Measurements from ENCODE around the gene PLA2G4C. TPM values are rescaled to one million over a fixed set of nuclear protein-coding genes. Genes with fewer than 3 reads are reported as not detected.

The PLA2G4C gene
- total RNA-seq, 1 donor from 2014 or later, result 98.8 TPM

DNA sequence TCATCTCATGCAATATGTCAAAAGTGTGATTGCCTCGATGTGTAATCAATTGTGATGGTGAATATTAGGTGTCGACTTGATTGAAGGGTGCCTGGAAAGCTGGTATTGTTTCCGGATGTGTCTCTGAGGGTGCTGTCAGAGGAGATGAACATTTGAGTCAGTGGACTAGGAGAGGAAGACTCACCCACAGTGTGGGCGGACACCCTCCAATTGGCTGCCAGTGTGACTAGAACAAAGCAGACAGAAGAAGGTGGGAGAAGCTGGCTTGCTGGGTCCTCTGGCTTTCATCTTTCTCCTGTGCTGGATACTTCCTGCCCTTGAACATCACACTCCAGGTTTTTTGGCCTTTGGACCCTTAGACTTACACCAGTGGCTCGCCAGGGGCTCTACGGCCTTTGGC, 51.3 kb downstream of the PLA2G4C start:
- no peak for DNase-seq (ENCODE audit: low read depth in 2 of 2)

DNA sequence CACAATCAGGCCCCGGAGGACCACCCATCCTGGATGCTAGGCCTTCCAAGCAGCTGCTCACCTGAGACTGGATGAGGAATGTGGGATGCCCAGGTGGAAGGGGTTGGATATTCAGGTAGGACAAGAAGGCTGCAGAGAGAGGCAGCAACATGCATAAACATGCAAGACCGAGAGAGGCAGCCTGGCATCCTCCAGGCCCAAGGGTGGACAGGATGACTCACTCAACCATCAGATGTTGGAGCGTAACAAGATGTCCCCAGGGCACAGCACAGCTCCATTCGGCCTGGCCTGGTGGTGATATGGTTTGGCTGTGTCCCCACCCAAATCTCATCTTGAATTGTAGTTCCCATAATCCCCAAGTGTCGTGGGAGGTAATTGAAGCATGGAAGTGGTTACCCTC, 56.8 kb downstream of the PLA2G4C start:
- no peak for DNase-seq (ENCODE audit: low read depth in 2 of 2)

DNA sequence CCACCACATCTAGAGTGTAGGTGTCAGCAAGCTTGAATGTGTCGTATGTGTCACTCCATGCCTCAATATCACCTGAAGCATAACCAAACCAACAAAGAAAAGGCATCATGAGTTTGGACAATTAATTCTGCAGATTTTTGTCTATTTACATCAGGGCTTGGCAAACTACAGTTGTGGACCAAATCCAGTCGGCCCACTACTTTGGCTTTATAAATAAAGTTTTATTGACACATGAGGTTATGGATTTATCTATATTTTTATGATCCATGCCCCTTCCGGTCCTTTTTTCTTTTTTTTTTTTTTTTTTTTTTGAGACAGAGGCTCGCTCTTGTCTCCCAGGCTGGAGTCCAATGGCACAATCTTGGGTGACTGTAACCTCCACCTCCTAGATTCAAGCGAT, 57.5 kb downstream of the PLA2G4C start:
- no peak for DNase-seq (ENCODE audit: low read depth in 2 of 2)

DNA sequence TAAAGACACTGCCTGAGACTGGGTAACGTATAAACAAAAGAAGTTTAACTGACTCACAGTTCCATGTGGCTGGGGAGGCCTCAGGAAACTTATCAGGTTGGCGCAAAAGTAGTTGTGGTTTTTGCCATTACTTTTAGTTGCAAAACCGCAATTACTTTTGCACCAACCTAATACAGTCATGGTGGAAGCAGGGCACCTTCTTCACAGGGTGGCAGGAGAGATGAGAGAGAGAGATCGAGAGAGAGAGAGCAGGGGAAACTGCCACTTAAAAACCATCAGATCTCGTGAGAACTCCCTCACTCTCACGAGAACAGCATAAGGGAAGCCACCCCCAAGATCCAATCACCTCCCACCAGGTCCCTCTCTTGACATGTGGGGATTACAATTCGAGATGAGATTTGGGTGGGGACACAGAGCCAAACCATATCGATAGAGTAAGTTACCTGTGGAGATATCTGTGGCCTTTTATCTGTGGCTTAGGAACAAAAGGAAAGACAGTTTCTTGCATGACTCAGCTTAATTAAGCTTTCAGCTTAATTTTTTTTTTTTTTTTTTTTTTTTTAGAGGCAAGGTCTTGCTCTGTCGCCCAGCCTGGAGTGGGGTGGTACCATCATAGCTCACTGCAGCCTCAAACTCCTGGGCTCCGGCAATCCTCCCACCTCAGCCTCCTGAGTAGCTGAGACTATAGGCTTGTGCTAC, 59.1 kb downstream of the PLA2G4C start:
- DNase-seq (ENCODE audit: low read depth in 2 of 2), result no peak

DNA sequence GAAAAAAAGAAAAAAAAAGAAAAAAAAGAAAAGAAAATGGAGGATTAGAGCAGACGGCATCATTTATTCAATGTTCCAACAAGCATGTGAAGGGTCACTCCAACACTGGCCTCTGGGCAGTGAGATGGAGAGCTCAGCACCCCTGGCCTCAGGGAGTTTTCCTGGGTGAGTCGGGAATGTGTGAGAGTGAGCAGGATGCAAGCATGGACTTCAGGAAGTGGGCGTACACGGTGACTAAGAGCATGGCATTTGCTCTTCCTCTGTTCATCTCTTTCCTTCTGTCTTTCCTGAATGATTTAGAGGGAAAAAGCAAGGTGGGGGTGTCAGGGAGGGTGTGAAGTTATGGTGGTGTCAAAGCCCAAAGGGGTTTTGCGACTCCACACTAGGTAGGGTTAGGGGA, 66.1 kb downstream of the PLA2G4C start:
- peak in 1 of 2 donors; percentile 6 for DNase-seq (ENCODE audit: low read depth in 2 of 2)

DNA sequence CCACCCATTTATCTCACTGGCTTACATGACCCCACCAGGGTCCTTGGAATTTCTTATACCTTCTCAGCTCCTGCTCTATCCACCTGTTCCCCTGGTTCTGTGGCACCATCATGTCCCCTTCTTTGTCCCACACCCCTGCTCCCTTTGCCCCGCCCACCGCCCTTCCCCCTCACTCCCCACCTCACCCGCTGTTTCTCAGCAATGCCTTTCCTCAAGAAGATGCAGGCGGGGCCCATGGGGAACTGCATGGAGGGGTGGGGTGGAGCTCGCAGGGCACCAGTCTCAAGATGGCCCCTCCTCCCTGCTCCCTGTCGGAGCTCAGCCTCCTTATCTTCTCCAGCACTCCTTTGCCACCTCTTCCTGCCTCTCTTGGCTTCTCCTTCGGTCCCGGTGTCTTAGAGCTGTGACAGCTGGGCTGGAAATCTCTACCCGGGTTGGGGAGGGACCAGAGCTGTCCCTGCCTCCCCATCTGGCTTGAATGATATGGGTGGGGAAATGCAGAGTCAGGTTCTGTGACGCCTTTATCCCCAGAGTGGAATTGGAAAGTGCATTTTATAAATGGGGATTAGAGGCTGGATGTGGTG, 66.8 kb downstream of the PLA2G4C start, which contains the start of gene CABP5:
TSS of gene CABP5 (minus strand) at position 405 of the 584 bp plus-strand sequence. CDS start at position 248, 157 bp downstream.
- DNase-seq (ENCODE audit: low read depth in 2 of 2), result no peak

DNA sequence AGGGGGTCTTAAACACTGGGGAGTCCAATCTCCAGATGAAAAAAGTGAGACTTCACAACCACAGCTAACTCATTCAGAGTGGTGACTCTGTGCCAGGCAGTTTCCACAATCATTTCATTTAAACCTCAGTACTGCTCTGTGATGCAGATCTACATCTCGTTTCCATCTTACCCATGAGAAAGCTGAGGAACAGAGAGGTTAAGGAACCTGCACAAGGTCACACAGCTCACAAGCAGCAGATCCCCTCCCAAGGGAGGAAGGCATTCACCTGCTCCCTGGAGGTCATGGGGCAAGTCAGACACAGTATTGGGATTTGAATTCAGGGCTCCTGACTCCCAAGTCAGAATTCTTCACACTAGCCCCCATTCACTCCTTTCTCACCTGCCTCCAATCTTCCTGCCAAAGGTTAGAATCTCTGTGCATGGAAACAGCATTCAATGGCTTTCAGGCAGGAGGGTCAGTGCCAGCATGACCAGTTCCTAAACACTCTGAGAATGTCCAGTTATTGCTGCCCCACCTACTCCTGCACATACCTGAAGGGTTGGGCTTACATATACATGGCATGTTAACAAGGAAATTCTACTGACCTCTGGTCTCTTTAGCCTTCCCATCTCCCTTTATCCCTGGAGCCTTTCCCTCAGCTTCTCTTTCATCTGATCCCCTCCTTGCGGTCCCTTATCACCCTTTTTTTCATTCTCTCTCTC, 68.6 kb downstream of the PLA2G4C start:
- no peak for DNase-seq (ENCODE audit: low read depth in 2 of 2)

DNA sequence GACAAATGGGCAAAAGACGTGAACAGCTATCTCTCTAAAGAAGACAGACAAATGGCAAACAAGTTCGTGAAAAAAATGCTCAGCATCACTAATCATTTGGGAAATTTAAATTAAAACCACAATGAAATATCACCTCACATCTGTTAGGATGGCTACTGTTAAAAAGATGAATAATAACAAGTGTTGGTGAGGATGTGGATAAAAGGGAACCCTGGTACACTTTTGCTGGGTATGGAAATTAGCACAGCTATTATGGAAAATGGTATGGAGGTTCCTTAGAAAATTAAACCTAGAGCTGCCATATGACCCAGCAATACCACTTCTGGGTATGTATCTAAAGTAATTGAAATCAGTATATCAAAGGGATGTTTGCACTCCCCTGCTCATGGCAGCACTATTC, 73.9 kb downstream of the PLA2G4C start:
- no peak for DNase-seq (ENCODE audit: low read depth in 2 of 2)

DNA sequence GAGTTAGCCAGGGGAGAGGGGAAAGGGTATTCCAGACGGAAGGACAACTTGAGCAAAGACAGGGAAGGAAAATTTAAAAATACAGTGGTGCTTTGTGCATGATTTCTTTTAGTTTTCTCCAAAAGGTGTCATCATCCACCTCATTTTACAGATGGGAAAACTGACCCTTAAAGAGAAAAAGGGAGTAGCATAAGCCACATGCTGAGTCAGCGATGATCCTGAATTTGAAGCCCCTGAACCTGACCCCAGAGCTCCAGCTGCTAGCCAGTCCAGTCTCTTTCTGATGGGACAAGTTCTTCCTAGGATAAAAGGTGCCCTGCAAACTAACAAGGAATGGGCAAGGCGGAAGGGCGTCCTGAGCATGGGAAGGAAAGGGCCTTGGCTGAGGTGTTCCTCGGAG, 77.0 kb downstream of the PLA2G4C start:
- no peak for DNase-seq (ENCODE audit: low read depth in 2 of 2)

DNA sequence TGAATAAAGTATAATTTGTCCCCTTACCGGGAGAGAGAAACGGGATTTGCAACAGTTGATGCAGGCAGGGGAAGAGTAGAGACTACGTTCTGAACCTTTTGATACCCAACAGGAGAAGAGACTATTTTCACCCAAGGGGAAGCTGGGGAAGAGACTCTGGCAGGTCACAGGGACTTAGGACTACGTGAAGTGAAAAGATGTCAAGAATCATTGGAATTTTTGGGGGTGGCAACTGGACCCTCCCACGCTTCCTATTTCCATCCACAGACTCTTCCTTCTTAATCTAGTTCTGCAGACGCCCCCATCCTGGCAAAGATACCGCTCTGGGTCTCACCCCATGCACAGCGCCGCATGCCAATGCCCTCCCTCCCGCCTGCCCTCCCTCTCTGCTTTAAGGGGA, 80.5 kb downstream of the PLA2G4C start:
- no peak for DNase-seq (ENCODE audit: low read depth in 2 of 2)

DNA sequence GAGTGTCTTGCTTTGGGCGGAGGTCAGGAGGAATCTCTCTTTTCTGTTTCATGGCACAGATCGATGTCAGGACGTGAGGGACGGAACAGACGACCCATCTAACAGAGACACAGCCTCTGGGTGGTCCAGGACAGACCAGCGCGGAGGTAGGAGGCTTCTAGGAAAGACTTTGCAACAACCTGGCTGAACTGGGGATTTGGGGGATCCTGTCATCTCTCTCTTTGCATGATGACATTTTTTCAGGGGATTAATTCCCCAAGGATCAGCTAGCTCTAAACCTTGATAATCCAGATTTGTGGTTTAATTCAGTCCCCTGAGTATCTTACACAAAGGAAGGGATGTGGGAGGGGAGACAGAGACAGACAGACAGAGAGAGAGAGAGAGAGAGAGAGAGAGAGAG, 81.2 kb downstream of the PLA2G4C start:
- DNase-seq (ENCODE audit: low read depth in 2 of 2), result no peak

DNA sequence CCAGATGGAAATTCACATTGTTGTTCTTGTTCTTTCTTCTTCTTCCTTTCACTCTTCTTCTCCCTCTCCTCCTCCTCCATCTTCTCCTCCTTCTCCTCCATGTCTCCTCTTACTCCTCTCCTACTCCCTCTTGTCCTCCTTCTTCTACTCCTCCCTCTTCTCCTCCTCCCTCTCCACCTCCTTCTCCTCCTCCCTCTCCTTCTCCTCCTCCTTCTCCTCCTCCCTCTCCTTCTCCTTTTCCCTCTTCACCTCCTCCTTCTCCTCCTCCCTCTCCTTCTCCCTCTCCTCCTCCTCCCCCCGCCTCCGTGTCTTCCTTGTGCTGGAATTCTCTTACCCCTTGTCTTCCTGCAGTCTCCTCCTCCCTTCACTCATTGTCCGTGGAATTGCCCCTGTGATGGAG, 85.1 kb downstream of the PLA2G4C start:
- no peak for DNase-seq (ENCODE audit: low read depth in 2 of 2)

DNA sequence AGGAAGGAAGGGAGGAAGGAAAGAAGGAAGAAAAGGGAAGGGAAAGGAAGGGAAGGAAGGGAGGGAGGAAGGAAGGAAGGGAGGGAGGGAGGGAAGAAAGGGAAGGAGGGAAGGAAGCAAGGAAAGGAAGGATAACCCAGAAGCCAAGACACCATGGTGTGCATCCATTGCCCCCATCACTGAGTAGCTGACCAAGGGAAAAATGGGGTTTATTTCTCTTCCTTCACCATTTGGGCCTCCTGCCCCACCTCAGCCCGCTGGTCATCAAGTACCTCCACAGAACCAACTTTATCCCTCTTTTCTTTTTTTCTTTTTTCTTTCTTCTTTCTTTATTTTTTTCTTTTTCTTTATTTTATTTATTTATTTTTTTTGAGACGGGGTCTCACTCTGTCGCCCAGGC, 87.1 kb downstream of the PLA2G4C start:
- DNase-seq (ENCODE audit: low read depth in 2 of 2), result no peak

DNA sequence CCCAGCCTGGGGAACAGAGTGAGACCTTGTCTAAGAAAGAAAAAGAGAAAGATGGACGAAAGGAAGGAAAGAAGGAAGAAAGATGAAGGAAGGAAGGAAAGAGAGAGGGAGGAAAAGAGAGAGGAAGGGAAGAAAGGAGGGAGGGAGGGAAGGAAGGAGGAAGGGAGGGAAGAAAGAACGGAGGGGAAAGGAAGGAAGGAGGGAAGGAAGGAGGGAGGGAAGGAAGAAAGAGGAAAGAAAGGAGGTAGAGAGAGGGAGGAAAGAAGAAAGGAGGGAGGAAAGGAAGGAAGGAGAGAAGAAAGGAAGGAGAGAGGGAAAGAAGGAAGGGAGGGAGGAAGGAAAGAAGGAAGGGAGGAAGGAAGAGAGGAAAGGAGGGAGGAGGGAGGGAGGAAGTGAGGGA, 87.6 kb downstream of the PLA2G4C start:
- DNase-seq (ENCODE audit: low read depth in 2 of 2), result no peak

DNA sequence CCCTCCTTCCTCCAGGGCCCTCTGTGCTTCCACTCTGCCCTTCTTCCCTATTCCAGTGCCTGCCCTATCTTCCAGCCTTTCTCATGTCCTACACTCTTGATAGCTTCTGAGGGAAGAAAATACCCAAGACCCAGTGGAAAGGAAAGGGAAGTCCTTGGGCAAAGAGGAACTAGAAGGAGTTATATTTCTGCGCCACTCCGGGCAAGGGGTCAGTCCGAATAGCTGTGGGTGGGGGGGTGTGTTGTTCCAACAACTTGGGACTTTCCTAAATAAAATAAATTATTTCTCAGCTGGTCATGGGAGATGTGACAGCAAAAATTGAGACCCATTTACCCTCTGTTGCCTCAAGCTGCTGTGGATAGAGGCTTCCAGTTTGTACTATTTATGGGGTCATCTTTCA, 89.9 kb downstream of the PLA2G4C start:
- no peak for DNase-seq (ENCODE audit: low read depth in 2 of 2)

DNA sequence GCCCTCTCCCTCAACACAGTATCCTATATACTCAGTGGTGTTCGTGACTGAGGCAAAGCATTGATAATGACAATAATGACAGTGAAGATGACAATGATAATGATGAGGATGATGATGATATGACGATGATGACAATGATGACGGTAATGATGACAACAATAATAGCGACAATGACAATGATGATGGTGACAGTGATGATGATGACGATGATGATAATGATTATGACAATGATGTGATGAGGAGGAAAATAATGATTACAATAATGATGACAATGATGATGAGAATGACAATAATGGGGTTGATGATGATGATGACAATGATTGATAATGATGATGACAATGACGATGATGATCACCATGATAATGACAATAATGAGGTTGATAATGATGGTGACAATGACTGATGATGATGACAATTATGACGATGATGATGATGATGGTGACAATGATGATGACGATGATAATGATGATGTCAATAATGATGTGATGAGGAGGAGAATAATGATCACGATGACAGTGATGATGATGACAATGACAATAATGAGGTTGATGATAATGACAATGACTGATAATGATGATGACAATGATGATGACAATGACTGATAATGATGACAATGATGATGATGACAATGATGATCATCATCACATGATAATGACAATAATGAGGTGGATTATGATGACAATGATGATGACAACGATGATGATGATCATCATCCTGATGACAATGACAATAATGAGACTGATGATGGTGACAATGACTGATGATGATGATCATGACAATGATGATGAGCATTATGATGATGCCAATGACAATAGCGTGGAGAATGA, 99.5 kb downstream of the PLA2G4C start:
- DNase-seq (ENCODE audit: low read depth in 2 of 2), result no peak

DNA sequence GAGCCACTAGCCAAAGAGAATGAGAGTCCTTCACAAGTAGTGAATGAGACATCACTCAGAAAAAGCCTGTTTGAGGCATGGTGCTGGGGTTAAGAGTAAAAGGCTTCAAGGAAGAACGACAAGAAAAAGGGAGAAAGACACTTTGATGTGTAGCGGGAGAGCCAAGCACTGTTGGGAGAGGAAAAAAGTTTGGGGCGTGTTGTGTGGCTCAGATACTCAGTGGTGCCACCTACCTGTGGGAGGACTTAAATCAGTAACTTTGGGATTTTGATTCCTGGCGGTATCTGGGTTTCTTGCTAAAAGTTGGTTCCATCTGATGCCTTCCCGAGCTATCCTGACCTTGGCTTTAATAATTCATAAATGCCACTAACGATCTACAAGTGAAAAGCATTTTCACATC, 103.9 kb downstream of the PLA2G4C start:
- DNase-seq (ENCODE audit: low read depth in 2 of 2), result peak in 1 of 2 donors; percentile 2

DNA sequence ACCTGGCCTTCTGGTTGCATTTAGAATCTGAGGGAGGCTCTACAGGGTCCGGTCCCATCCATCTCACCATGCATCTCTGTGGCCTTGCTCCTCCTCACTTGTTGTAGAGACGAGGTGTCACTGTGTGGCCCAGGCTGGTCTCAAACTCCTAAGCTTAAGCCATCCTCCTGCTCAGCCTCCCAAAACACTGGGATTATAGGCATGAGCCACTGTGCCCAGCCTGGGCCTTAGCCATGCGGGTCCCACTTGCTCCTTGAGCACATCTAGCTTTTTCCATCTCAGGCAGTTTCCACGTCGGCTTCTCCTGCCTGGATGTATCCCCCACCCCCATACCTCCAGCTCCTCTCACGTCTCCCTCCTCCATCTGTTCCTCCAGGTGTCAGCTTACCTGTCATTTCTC, 106.4 kb downstream of the PLA2G4C start:
- no peak for DNase-seq (ENCODE audit: low read depth in 2 of 2)

DNA sequence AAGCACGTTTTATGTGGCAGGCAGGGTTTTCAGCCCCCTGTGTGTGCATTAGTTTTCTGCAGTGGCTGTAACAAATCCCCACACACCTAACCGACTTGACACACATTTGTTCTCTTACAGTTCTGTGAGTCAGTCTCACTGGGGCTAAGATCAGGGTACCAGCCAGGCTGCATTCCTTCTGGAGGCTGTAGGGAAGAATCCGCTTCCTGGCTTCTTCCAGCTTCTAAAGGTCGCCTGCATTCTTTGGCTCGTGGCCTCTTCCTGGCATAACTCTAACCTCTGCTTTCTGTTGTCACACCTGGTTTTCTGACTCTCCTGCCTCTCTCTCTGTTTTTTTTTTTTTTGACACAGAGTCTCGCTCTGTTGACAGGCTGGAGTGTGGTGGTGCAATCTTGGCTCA, 109.8 kb downstream of the PLA2G4C start:
- no peak for DNase-seq (ENCODE audit: low read depth in 2 of 2)

DNA sequence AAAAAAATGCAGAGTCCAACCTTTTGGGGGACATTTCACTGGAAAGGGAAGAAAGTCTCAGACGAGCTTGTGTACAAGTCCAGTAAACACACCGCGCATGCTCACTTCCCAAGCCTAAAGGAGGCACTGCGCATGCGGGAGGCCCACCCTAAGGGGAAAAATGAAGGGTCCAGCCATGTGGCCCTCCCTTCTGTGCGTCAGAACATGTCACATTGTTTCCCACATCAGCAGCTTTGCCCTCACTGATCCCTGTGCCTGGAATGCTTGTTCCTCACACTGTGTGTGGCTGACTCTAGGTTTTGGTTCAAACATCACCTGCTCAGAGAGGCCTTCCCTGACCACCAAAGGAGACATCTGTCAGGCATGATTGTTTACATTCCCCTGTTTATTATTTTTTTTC, 111.8 kb downstream of the PLA2G4C start:
- no peak for DNase-seq (ENCODE audit: low read depth in 2 of 2)
